Left ventricle myocardium inferior (tissue), 1 donor: ENCODE data around the gene HYLS1. TPM values are rescaled to one million over a fixed set of nuclear protein-coding genes. Genes with fewer than 3 reads are reported as not detected.

Source experiments
- DNase-seq: peaks from one replicate; pipeline ENCODE4 v3.0.0-alpha.2; 2020
- H3K27ac ChIP-seq: fragments of 200-600 bp; replicated peaks from 2 replicates; pipeline ENCODE4 v1.8.0; 2021
- H3K27me3 ChIP-seq: fragments of 200-600 bp; 2 replicates; pipeline ENCODE4 v1.8.0; 2021; ENCODE audit warnings: low read depth
- H3K36me3 ChIP-seq: fragments of 200-600 bp; 2 replicates; pipeline ENCODE4 v1.8.0; 2021
- H3K4me1 ChIP-seq: fragments of 200-600 bp; 2 replicates; pipeline ENCODE4 v1.8.0; 2021
- H3K4me3 ChIP-seq: fragments of 200-600 bp; 2 replicates; pipeline ENCODE4 v1.8.0; 2021; ENCODE audit warnings: mild to moderate bottlenecking, moderate library complexity
- H3K9me3 ChIP-seq: fragments of 200-600 bp; replicated peaks from 2 replicates; pipeline ENCODE4 v1.8.0; 2021
- CTCF ChIP-seq: fragments of 200-600 bp; IDR thresholded peaks from 2 replicates; pipeline ENCODE4 v1.8.0; 2021; ENCODE audit warnings: antibody characterized with exemption, mild to moderate bottlenecking, borderline replicate concordance
- intact Hi-C: fragments of 100-400 bp; cut with micrococcal nuclease; formaldehyde crosslinking; loops from one replicate; pipeline ENCODE4 v1.11.0; 2022
- total RNA-seq: library from RNA; stranded (reverse); fragmentation: NEBNext Ultra II Directional; extraction: Animal tissue kit (Norgen Biotek cat#: 25700); gene quantifications from one replicate; pipeline ENCODE4 v1.2.1, GENCODE V29; 2021
- donor health status: DM: no; HTN: yes; CAD: no; lungs with severe emphysema.

The HYLS1 gene
- total RNA-seq, 1 donor from 2014 or later, result 4.5 TPM

- DNase-seq, result no peak
- no peak for TF ChIP-seq CTCF
- Histone ChIP-seq H3K36me3 (no peaks in the 10 kb centered on the region), H3K4me3 (no peak overlapping the region), H3K27ac (no peak overlapping the region), H3K4me1 (peaks cover 17% of the 10 kb centered on the region), H3K9me3 (no peaks in the 10 kb centered on the region), H3K27me3 (peaks cover 19% of the 10 kb centered on the region)
- intact Hi-C loops, result no loop called here
These were observed 57.7 kb downstream of the HYLS1 start for GRCh38 chr11:125945011-125945796.

- DNase-seq, result no peak
- intact Hi-C loops, result no loop called here
- TF ChIP-seq CTCF, result no peak
- Histone ChIP-seq H3K9me3 (no peaks in the 10 kb centered on the region), H3K4me3 (no peak within 1 kb of the TSS), H3K36me3 (no peaks in the 10 kb centered on the region), H3K27me3 (peaks cover 22% of the 10 kb centered on the region), H3K27ac (no peak within 1 kb of the TSS), H3K4me1 (peaks cover 22% of the 10 kb centered on the region)
These were observed 58.5 kb downstream of the HYLS1 start, which contains the start of gene VSIG10L2 for GRCh38 chr11:125945797-125946520. TSS of gene VSIG10L2 (plus strand) at chr11:125946044. CDS start at chr11:125946056, 12 bp downstream.

- no peak for DNase-seq
- H3K4me1 ChIP-seq, result peaks cover 22% of the 10 kb centered on the region
- H3K9me3 ChIP-seq, result no peaks in the 10 kb centered on the region
- no peak overlapping the region for H3K27ac ChIP-seq
- H3K27me3 ChIP-seq, result peaks cover 29% of the 10 kb centered on the region
- H3K4me3 ChIP-seq, result no peak overlapping the region
- intact Hi-C loops, result no loop called here
- no peaks in the 10 kb centered on the region for H3K36me3 ChIP-seq
- no peak for TF ChIP-seq CTCF
These were observed 59.4 kb downstream of the HYLS1 start for GRCh38 chr11:125946712-125947418.

GRCh38 chr11:125947419-125948277 lies 60.2 kb downstream of the HYLS1 start:
- H3K36me3 ChIP-seq, result no peaks in the 10 kb centered on the region

More at GRCh38 chr11:125947419-125948277, 60.2 kb downstream of the HYLS1 start:
- Histone ChIP-seq H3K4me3 (no peak overlapping the region), H3K27me3 (peaks cover 29% of the 10 kb centered on the region), H3K9me3 (no peaks in the 10 kb centered on the region), H3K4me1 (peaks cover 20% of the 10 kb centered on the region), H3K27ac (no peak overlapping the region)
- DNase-seq, result no peak
- TF ChIP-seq CTCF, result no peak
- intact Hi-C loops, result no loop called here
